NCI-H187 (cell line): Measurements from ENCODE around the gene CA7.

Source experiments
- DNase-seq, 2 experiments: peaks; one replicate each; lab custom pipeline; 2025; lab: John Stamatoyannopoulos, UW

Gene CA7

DNA sequence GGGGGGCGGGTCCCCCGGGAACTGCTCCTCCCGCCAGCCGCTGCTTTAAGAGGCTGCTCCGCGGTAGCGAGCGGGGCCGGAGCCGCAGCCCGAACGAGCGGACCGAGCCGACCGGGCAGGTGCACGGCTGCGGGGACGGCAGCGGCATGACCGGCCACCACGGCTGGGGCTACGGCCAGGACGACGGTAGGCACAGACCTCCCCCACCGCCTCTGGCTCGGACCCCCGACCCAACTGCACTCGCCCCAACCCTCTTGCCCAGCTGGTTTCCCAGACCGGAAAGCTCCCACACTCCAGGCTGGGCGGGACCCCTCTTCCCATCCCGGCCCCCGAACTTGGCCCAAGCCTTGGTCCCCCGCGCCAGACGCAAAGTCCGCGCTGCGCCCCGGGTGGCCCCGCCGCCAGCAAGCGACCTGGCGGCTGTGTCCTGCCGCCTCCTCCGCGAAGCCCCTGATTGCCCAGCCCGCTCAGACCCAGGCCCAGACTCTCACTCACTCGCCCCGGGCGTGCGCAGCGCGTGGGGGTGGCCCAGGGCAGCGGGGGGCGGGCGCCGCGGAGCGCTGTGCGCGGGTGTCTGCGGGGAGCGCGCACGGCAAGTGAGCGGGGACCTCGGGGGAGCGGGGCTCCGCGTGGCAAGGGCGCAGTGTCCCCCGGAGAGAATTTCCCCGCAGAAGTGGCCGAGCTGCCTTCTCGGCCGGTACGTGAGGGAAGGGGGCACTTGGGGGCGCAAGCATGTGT, at the start of gene CA7:
Gene CA7 (plus strand): TSS at position 73 of the 738 bp plus-strand sequence. CDS start 74 bp downstream, at position 147.
- no peak for DNase-seq

GRCh38 chr16:66798161-66798560, 46.1 kb upstream of the CA7 start:
- DNase-seq, result no peak

- no peak for DNase-seq
These were observed 43.4 kb upstream of the CA7 start for GRCh38 chr16:66800856-66801255.

GRCh38 chr16:66801320-66802105, 42.7 kb upstream of the CA7 start, which contains the start of gene TERB1:
TERB1 (minus strand) TSS chr16:66801584; CDS start chr16:66796798, 4,786 bp downstream.
- DNase-seq, result no peak

GRCh38 chr16:66802159-66802558, 42.1 kb upstream of the CA7 start:
- no peak for DNase-seq

DNA sequence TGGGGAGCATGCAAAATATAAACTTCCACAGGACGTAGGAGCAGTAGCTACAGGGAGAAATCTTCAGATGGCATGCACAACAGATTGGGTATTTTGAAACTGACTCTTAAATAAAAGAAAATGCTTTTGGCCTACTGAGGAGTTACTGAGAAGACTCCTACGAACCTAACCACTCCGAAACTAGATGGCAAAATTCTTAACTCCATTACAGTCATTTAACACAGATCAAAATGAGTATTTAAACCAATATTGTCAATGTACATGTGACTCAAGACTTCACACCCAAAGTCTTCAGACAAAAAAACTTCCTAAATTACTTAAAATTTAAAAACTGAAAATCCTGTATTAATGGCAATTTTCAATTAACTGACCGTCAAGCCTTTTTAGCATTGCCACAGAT, 34.4 kb upstream of the CA7 start:
- DNase-seq, result no peak

- DNase-seq, result no peak
These were observed 33.8 kb upstream of the CA7 start for GRCh38 chr16:66810391-66810790.

DNA sequence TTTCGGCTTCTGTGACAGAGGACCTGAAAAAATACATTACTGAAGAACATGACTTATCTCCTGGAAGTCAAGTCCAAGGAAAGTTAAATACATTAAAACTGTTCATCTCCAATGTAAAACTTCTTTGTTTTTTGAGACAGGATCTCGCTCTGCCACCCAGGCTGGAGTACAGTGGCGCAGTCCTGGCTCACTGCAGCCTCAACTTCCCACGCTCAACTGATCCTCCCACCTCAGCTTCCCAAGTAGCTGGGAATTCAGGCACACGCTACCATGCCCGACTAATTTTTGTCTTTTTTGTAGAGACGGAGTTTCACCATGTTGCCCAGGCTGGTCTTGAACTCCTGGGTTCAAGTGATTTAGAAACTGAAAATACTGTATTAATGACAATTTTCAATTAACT, 33.2 kb upstream of the CA7 start:
- DNase-seq, result no peak

DNA sequence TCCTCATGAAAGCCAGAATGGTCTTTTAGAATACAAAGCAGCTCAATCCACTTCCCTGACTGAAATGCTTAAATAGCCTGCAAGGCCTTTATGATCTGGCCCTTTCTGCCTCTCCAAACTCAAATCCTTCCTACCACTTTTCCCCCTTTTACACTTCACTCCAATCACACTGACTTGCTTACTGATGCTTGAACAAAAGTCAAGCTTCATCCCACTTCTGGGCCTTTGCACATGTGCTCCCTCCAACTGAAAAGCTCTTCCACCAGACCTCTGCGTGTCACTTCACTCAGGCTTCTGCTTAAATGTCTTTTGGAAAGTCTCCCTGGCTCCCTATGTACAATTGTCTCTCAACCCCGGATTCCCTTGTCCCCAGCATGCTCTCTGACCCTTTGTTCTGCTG, 29.5 kb upstream of the CA7 start:
- DNase-seq, result no peak

DNA sequence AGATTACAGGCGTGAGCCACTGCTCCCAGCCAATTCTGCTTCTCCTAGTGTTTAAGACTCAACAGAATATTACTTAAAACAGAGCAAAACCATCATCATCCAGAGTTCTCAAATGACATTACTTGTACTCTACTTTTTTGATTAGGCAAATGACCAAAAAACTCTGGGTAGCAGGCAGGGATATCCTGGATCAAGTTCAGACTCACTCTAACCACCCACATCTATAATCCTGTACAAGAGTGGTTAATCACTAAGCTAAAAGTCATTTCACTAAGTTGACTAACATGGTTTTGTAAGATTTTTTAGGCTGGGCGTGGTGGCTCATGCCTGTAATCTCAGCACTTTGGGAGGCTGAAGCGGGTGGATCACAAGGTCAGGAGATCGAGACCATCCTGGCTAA, 20.2 kb upstream of the CA7 start:
- no peak for DNase-seq

- peak; percentile 60 to 69 for DNase-seq
These were observed 13.5 kb upstream of the CA7 start, which contains the start of gene NAE1 for GRCh38 chr16:66830422-66831404. NAE1 (minus strand) TSS chr16:66830976; CDS start chr16:66830899, 77 bp downstream.

DNA sequence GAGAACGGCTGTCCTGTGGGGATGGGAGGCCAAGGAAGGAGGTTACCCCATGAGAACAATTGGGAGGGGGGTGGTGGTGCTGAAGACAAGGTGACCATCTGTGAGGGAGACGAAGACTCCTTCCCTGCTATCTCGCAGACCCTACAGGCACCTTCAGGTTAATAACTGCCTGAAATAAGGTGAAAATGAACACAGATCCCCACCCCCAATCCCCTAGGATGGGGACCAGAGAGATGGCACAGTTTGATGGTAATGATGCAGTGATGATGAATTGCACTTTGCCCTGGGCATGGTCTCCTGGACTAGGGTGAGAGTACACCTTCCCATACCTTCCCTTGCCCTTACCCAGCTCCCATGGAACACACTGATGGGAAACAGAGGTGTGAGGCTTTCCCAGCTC, 12.0 kb upstream of the CA7 start:
- DNase-seq, result no peak

DNA sequence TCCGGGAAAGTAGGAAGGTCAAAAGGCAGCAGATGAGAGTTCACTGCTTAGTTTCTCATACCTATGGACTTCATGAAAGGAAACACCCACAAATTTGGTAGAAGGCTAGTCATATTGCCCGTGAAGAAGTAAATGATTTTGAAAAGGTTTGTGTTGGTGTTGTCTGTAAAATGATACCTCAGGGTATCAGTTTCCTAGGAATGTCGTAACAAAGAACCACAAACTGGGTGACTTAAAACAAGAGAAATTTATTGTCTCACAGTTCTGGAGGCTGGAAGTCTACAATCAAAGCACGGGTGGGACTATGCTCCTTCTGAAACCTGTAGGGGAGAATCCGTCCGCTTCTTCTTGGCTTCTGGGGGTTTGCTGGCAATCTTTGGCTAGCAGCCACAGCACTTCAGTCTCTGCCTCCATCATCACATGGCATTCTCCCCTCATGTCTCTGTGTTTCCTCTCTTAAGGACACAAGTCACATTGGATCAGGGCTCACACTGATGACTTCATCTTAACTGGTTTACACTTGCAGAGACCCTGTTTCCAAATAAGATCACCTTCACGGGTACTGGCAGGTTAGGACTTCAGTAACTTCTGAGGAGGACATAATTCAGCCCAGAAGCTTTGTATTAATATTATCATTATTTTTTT, 11.4 kb upstream of the CA7 start:
- no peak for DNase-seq

- no peak for DNase-seq
These were observed 9.5 kb upstream of the CA7 start for GRCh38 chr16:66834746-66835145.

GRCh38 chr16:66840883-66841282, 3.3 kb upstream of the CA7 start:
- no peak for DNase-seq

DNA sequence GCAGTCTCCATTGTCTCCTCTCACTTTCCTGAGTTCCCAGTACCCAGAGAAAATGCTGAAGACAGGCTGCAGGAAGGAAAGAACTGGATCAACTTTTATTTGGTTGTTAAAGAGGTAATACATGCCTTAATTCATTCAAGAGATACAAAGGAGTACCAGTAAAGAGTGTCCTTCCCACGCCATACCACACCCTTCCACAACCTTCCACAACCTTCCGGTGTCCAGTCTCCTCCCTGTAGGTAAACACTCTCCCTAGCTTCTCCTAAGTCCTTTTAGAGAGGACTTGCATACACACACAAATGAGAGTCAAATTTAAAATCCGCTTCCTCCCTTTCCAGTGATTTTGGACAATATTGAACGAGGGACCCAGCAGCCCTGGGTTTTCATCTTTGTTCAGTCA, 2.8 kb upstream of the CA7 start:
- no peak for DNase-seq

DNA sequence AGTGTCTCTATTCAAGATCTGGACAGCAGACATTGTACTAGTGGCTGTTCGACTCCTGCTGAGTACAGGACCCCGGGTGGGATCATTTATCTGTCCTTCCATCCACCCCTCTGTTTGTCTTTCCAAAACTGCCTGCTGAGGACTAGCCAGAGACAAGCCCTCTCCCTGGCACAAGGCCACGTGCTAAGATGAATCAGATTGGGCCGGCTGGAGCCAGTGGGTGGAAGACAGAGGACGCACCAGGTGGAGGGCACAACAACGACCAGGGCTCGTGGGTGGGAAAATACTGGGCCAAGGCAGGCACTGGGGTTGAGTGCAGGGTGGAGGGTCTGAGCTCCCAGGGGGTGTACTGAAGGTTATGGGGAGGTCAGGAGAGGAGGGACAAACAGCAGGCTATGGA, 1.4 kb upstream of the CA7 start:
- DNase-seq, result no peak

- DNase-seq, result no peak
These were observed 1.0 kb upstream of the CA7 start for GRCh38 chr16:66843191-66843590.

DNA sequence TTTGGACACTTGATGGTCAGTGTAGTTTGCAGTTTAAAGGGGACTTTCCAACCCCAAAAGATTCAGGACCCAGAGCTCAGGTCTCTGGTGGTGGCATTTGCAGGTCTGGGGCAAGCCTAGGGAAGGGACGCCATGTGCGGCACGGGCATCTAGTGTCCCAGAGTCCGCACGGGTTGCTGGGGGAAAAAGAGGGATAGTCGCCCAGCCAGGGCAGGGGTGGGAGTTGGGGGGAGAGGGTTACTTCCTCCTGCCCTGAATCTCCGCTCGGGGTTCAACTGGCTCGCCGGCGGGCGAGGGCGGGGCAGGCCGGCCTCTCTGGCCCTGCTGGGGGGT, 239 bp upstream of the CA7 start:
- no peak for DNase-seq

DNA sequence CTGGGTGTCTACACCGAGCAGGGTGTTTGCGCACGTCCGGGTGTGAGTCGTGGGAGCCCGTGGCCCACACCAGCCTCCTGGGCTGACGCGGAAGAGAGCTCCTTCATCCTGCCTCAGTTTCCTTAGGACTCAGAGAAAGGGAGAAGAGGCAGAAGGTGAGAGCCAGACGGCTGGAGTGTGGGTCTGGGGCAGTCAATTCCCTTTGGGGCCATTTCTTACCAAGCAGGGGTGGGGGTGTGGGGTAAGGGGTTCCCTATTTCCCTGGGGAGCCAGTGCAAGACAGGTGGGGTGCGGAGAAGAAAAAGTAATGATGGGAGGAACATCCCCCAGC, 831 bp downstream of the CA7 start:
- no peak for DNase-seq

DNA sequence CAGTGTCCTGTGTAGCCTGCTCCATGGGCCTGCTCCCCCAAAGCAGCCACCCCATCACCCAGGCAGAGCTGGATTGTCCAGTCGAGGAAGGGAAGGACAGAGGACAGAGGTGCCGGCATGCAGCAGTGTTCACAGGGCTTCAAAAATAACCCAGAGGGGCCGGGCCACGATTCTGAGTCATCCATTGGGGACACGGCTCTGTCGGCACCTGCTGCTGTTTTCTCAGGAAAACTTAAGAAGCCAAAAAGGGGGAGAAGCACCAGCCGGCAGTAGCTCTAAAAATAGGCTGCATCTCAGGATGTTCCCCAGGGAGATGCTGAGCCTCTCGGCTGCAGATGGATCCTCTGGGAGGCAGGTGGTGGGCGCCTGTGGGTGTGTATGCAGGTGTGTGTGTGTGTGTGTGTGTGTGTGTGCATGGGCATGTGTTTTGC, 1.6 kb downstream of the CA7 start:
- peak in 1 of 2 experiments; percentile 7 for DNase-seq

DNA sequence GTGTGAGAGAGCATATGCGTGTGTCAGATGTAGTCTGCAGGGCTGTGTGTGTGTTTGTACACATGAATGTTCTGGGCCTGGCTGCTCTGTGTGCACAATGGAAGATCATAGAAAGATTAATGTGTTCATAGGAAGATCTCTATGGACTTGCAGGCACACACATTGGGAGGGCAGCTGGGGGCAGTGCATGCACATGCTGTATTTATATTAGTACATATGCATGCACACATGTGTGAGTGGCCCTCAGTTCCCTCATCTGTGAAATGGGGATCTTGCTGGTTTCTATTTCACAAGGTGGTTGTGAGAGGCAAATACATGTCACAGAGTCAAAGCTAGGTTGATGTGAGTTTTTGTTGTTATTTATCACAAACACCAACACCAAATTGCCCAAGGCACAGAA, 2.1 kb downstream of the CA7 start:
- no peak for DNase-seq
